ENCODE measurements around the gene MTTP. TPM values are rescaled to one million over a fixed set of nuclear protein-coding genes. Genes with fewer than 3 reads are reported as not detected.
"Not testable (repeated sequence)": the region's sequence is repeated elsewhere in the genome, so short reads cannot be mapped to it uniquely, and the experiment has no call there.

The MTTP gene
- total RNA-seq: under 1 TPM in 1 of 4 donors, not detected in 3; 0.14 TPM

- DNase-seq: no peak
- Histone ChIP-seq H3K27ac (no peak within 1 kb of the TSS), H3K4me1 (no peaks in the 10 kb centered on the region), H3K9me3 (no peaks in the 10 kb centered on the region), H3K27me3 (no peaks in the 10 kb centered on the region), H3K36me3 (no peaks in the 10 kb centered on the region), H3K4me3 (no peak within 1 kb of the TSS)
- no peak for TF ChIP-seq CTCF (IDR thresholded peaks at IDR 0.05)
- TF ChIP-seq POLR2A (IDR thresholded peaks at IDR 0.05): no peak
- intact Hi-C loops (cut with DNase I; ENCODE audit: low total_unique reads): no loop called here
These were observed at the start of gene MTTP for GRCh38 chr4:99574530-99575324. Gene MTTP (plus strand): TSS chr4:99574824. CDS start chr4:99574910, 86 bp downstream.

DNA sequence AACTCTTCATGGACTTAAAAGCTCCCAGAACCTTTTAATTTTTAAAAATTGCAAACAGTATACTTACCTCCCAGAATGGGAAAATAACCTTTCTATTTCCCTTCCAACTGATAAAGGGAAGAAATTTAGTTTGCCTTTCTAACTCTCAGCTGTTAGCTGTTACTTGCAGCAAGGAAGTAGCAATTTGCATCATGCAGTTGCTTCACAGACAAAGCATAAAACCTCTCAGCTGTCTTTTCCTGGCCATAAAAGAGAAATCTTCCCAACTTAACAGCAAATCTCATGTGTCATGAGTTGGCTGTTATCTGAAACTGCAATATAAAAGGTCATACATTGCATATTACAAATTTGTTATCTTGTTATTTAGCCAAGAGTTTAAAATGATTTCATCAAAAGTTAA lies 45.4 kb upstream of the MTTP start:
- no peak for DNase-seq
- Histone ChIP-seq H3K36me3 (no peaks in the 10 kb centered on the region), H3K4me3 (no peak overlapping the region), H3K9me3 (no peaks in the 10 kb centered on the region), H3K27ac (no peak overlapping the region), H3K4me1 (no peaks in the 10 kb centered on the region), H3K27me3 (no peaks in the 10 kb centered on the region)
- intact Hi-C loops (cut with DNase I; ENCODE audit: low total_unique reads): no loop called here
- TF ChIP-seq POLR2A (IDR thresholded peaks at IDR 0.05): no peak
- TF ChIP-seq CTCF (IDR thresholded peaks at IDR 0.05): no peak

DNA sequence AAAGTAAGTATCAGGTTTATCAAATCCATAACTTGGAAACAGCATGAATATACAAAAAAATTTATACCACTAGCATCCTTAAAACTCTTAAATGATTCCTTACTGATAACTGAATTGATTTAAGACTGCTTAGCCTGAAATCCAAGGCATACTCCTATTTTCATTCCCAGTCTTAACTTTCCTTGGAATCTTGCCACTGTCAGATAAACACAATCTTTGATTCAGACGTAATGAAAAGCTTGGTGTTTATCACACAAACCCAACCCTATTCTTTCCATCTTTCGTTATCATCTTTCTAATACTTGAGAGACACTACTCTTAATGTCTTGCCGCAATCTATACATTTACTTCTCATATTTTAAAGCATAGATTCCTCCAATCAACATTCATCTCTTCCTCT lies 44.7 kb upstream of the MTTP start:
- Histone ChIP-seq H3K27me3 (no peaks in the 10 kb centered on the region), H3K4me1 (no peaks in the 10 kb centered on the region), H3K27ac (no peak overlapping the region), H3K36me3 (no peaks in the 10 kb centered on the region), H3K4me3 (no peak overlapping the region), H3K9me3 (no peaks in the 10 kb centered on the region)
- TF ChIP-seq CTCF (IDR thresholded peaks at IDR 0.05): no peak
- no peak for TF ChIP-seq POLR2A (IDR thresholded peaks at IDR 0.05)
- intact Hi-C loops (cut with DNase I; ENCODE audit: low total_unique reads): no loop called here
- DNase-seq: no peak

GRCh38 chr4:99534699-99535098 lies 39.9 kb upstream of the MTTP start:
- H3K4me1 ChIP-seq; H3K27ac ChIP-seq; DNase-seq; H3K27me3 ChIP-seq; H3K36me3 ChIP-seq; H3K9me3 ChIP-seq; intact Hi-C loops (cut with DNase I; ENCODE audit: low total_unique reads); H3K4me3 ChIP-seq: not testable (repeated sequence)

GRCh38 chr4:99536271-99536670 lies 38.4 kb upstream of the MTTP start:
- intact Hi-C loops (cut with DNase I; ENCODE audit: low total_unique reads): no loop called here
- no peaks in the 10 kb centered on the region for H3K36me3 ChIP-seq
- H3K27me3 ChIP-seq: no peaks in the 10 kb centered on the region
- H3K4me3 ChIP-seq: no peak overlapping the region
- H3K4me1 ChIP-seq: no peaks in the 10 kb centered on the region
- no peak for DNase-seq
- H3K27ac ChIP-seq: no peak overlapping the region
- no peaks in the 10 kb centered on the region for H3K9me3 ChIP-seq
- no peak for TF ChIP-seq POLR2A (IDR thresholded peaks at IDR 0.05)
- TF ChIP-seq CTCF (IDR thresholded peaks at IDR 0.05): no peak

Data from uterus (tissue), 4 donors.